Gastroesophageal sphincter (tissue), 4 donors: Measurements from ENCODE around the gene KDM5B. TPM values are rescaled to one million over a fixed set of nuclear protein-coding genes. Genes with fewer than 3 reads are reported as not detected.

Experiments
- ATAC-seq: fragments of 150-250 bp; one replicate; pipeline ENCODE4 v1.9.1; 2016; ENCODE audit warnings: mild to moderate bottlenecking, moderate library complexity
- H3K27ac ChIP-seq, 4 donors: fragments of 200-600 bp; sonication (generic) in 3 of 4; 1 replicate in 3 of 4; 2 replicates in 1 of 4; pipeline ENCODE4 v1.5.1; 2016 to 2019
- H3K27me3 ChIP-seq: fragments of 200-600 bp; sonication (generic); one replicate; pipeline ENCODE4 v1.5.1; 2019
- H3K36me3 ChIP-seq, 2 donors: fragments of 200-600 bp; sonication (generic); one replicate each; pipeline ENCODE4 v1.5.1; 2019; ENCODE audit warnings: control low read depth in 1 of 2
- H3K4me1 ChIP-seq, 3 donors: fragments of 200-600 bp; sonication (generic); 1 replicate in 2 of 3; 2 replicates in 1 of 3; pipeline ENCODE4 v1.5.1; 2016 to 2019; ENCODE audit warnings: control low read depth in 2 of 3
- H3K4me3 ChIP-seq, 2 donors: fragments of 200-600 bp; sonication (generic); one replicate each; pipeline ENCODE4 v1.5.1; 2019; ENCODE audit warnings: mild to moderate bottlenecking in 1 of 2, moderate library complexity in 1 of 2
- H3K9me3 ChIP-seq, 3 donors: fragments of 200-600 bp; sonication (generic); one replicate each; pipeline ENCODE4 v1.5.1; 2017 to 2019; ENCODE audit warnings: control low read depth in 2 of 3
- EP300 ChIP-seq: sonication (generic); formaldehyde crosslinking; IDR thresholded peaks from one replicate; pipeline ENCODE4 v1.6.1; 2017; ENCODE audit warnings: antibody characterized with exemption, mild to moderate bottlenecking
- POLR2A ChIP-seq, 2 donors: fragments of 450-650 bp; IDR thresholded peaks; one replicate each; pipeline ENCODE4 v1.6.1; 2017; ENCODE audit warnings: antibody characterized with exemption in 2 of 2, mild to moderate bottlenecking in 2 of 2, moderate library complexity in 1 of 2
- POLR2AphosphoS5 ChIP-seq: sonication (generic); formaldehyde crosslinking; IDR thresholded peaks from one replicate; pipeline ENCODE4 v1.6.1; 2017; ENCODE audit warnings: antibody characterized with exemption
- WGBS, 2 donors: methylation state at CpG; one replicate each; pipeline ENCODE4 v1.1.5; 2018; ENCODE audit warnings: low coverage in 1 of 2; 5-methylcytosine and 5-hydroxymethylcytosine counted together
- total RNA-seq, 4 donors: library from RNA; depleted of rRNA; stranded (reverse); fragments of >200 nt; gene quantifications; one replicate each; pipeline ENCODE4 v1.1.0, GENCODE V29; 2016
- TF ChIP-seq, protein P1 (sequence below), 4 experiments: fragments of 200-600 bp in 2 of 4; fragments of 450-650 bp in 2 of 4; sonication (generic) in 1 of 4; IDR thresholded peaks; one replicate each; pipeline ENCODE4 v1.5.1; 2017 to 2019; ENCODE audit warnings: antibody characterized with exemption in 4 of 4, mild to moderate bottlenecking in 2 of 4, moderate library complexity in 2 of 4

The KDM5B gene
- total RNA-seq, 4 donors from 2014 or later: 29.2 to 41.4 (median 34.8) TPM

- peaks cover 0 to 72% (median 18%) of the 10 kb centered on the region in 3 donors for H3K4me1 ChIP-seq
These were observed 2.1 kb downstream of the KDM5B start for GRCh38 chr1:202805886-202806844.

DNA sequence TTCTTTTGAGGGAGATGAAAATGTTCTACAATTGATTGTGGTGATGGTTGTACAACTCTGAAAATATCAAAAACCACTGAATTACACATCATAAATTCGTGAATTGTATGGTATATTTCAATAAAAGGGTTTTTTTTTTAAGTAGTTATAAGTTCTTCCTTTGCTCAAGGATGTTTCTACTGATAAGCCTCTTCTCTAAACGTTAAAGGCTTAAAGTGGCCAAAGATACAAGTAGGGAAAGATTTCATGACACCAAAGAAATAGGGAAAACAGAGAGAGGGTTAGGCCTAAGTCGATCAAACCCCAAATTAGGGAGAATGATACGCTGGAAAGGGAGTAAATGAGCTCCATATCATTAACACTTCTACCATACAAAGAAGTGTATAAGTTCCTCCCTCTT is 4.1 kb downstream of the KDM5B start:
- no peak for ATAC-seq
- WGBS, 2 donors: 58 to 70% methylated on average over 4 of the region's 4 CpGs
- H3K27ac ChIP-seq: no peak overlapping the region
- H3K4me3 ChIP-seq: no peak overlapping the region
- TF ChIP-seq, protein P1, sequence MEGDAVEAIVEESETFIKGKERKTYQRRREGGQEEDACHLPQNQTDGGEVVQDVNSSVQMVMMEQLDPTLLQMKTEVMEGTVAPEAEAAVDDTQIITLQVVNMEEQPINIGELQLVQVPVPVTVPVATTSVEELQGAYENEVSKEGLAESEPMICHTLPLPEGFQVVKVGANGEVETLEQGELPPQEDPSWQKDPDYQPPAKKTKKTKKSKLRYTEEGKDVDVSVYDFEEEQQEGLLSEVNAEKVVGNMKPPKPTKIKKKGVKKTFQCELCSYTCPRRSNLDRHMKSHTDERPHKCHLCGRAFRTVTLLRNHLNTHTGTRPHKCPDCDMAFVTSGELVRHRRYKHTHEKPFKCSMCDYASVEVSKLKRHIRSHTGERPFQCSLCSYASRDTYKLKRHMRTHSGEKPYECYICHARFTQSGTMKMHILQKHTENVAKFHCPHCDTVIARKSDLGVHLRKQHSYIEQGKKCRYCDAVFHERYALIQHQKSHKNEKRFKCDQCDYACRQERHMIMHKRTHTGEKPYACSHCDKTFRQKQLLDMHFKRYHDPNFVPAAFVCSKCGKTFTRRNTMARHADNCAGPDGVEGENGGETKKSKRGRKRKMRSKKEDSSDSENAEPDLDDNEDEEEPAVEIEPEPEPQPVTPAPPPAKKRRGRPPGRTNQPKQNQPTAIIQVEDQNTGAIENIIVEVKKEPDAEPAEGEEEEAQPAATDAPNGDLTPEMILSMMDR (IDR thresholded peaks at IDR 0.05): no peak
- TF ChIP-seq EP300 (no peak), POLR2AphosphoS5 (no peak), POLR2A (IDR thresholded peaks at IDR 0.05) (no peak)
- H3K9me3 ChIP-seq: no peaks in the 10 kb centered on the region
- H3K4me1 ChIP-seq: peaks cover 0 to 57% (median 12%) of the 10 kb centered on the region in 3 donors
- H3K36me3 ChIP-seq: no peaks in the 10 kb centered on the region
- H3K27me3 ChIP-seq: no peaks in the 10 kb centered on the region

More at GRCh38 chr1:202805886-202806844, 2.1 kb downstream of the KDM5B start:
- H3K27me3 ChIP-seq: no peaks in the 10 kb centered on the region
- H3K4me3 ChIP-seq: peak overlapping the region; percentile 82 to 99
- no peaks in the 10 kb centered on the region for H3K36me3 ChIP-seq
- peak overlapping the region; percentile 68 to 94 (median 90) for H3K27ac ChIP-seq
- WGBS, 2 donors: 13 to 15% methylated on average over 5 to 6 of the region's 7 CpGs
- no peak for TF ChIP-seq EP300
- TF ChIP-seq, protein P1 (IDR thresholded peaks at IDR 0.05): no peak
- no peak for ATAC-seq
- H3K9me3 ChIP-seq: no peaks in the 10 kb centered on the region

DNA sequence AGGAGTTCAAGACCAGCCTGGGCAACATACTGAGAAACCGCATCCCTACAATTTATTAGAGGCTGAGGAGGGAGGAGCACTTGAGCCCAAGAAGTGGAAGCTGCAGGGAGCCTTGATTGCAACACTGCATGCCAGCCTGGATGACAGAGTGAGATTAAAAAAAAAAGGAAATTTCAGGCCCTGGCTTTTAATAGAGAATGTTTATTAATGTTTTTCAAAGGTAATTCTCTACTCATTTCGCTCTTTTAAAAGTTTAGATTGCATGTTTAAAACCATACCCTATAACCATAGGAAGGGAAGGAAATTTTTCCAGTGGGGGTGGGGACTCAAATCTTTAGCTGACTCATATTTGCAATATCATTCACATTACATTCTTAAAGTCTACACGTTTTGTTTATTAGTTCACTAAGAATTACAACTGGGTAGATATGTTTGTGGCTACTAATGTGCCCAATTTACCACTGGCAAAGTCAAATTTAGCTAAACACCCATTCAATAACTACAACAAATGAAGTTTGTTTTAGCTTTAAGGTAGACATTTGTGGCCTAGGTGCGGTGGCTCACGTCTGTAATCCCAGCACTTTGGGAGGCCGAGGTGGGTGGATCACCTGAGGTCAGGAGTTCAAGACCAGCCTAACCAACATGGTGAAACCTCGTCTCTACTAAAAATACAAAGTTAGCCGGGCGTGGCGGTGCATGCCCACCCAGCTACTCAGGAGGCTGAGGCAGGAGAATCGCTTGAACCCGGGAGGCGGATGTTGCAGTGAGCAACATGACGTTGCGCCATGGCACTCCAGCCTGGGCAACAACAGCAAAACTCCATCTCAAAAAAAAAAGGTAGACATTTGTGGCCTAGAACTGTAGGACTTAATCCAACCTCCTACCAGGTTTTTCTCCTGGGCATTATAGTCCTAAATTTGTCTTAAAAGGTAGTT is 5.0 kb downstream of the KDM5B start:
- peaks cover 0 to 4% of the 10 kb centered on the region in 2 donors for H3K36me3 ChIP-seq
- H3K27me3 ChIP-seq: no peaks in the 10 kb centered on the region
- WGBS, 2 donors: 28 to 74% methylated on average over 3 to 5 of the region's 15 CpGs

DNA sequence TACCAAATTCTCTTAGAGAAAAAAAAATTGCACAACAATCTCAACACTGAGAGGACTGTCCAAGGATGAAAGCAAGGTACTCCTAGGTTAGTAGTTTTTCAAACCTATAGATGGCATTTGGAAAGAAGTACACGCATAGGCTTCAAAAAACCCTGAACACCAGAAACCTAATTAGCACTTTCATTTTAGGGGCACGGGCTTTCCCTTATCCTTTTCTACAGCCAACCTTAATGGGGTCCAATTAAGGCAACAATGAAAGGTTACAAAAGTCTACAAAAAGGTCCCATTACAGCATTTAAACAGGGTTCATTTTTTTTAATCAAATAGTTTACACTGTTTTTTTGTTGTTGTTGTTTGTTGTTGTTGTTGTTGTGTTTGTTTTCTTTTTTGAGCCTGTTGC is 6.2 kb downstream of the KDM5B start:
- Histone ChIP-seq H3K4me3 (no peak overlapping the region), H3K36me3 (peaks cover 0 to 4% of the 10 kb centered on the region in 2 donors), H3K27me3 (no peaks in the 10 kb centered on the region), H3K9me3 (no peaks in the 10 kb centered on the region), H3K27ac (no peak overlapping the region), H3K4me1 (peaks cover 0 to 59% (median 8%) of the 10 kb centered on the region in 3 donors)
- 69 to 92% methylated on average over 2 of the region's 2 CpGs for WGBS, 2 donors
- ATAC-seq: no peak
- TF ChIP-seq, protein P1 (IDR thresholded peaks at IDR 0.05): no peak
- TF ChIP-seq EP300 (no peak), POLR2A (IDR thresholded peaks at IDR 0.05) (no peak)

More for the DNA sequence above, 5.0 kb downstream of the KDM5B start:
- H3K4me1 ChIP-seq: peaks cover 0 to 51% (median 8%) of the 10 kb centered on the region in 3 donors
- H3K27ac ChIP-seq: no peak overlapping the region
- TF ChIP-seq POLR2AphosphoS5: no peak
- TF ChIP-seq, protein P1 (IDR thresholded peaks at IDR 0.05): no peak
- no peak for TF ChIP-seq EP300
- TF ChIP-seq POLR2A (IDR thresholded peaks at IDR 0.05): no peak
- no peak for ATAC-seq
- H3K4me3 ChIP-seq: no peak overlapping the region
- no peaks in the 10 kb centered on the region for H3K9me3 ChIP-seq
